Kidney epithelial cell (primary cell): ENCODE measurements around the gene OR5AC2. TPM values are rescaled to one million over a fixed set of nuclear protein-coding genes. Genes with fewer than 3 reads are reported as not detected.

Experiments used
- DNase-seq: peaks from one replicate; pipeline ENCODE4 v3.0.0-alpha.2; 2010; ENCODE audit warnings: low read depth
- H3K27me3 ChIP-seq: 2 replicates; pipeline ENCODE4 v1.6.0; 2011; ENCODE audit warnings: low read length; ENCODE audit not compliant: control insufficient read depth, insufficient read depth
- H3K36me3 ChIP-seq: 2 replicates; pipeline ENCODE4 v1.5.1; 2011; ENCODE audit warnings: low read length; ENCODE audit not compliant: control insufficient read depth, insufficient read depth
- H3K4me3 ChIP-seq: 2 replicates; pipeline ENCODE4 v1.5.1; 2011; ENCODE audit warnings: low read depth, mild to moderate bottlenecking, control low read depth, low read length
- CTCF ChIP-seq: IDR thresholded peaks from 2 replicates; pipeline ENCODE4 v1.5.1; 2011; ENCODE audit warnings: mild to moderate bottlenecking, moderate library complexity, low read length, control low read depth, inconsistent platforms; ENCODE audit not compliant: insufficient read depth, poor library complexity, severe bottlenecking
- total RNA-seq: library from RNA; depleted of rRNA; stranded (reverse); fragments of >200 nt; gene quantifications from 2 replicates; pipeline ENCODE4 v1.2.3, GENCODE V29; 2015

The OR5AC2 gene
- total RNA-seq: not detected in 2 replicates

- no peaks in the 10 kb centered on the region for H3K36me3 ChIP-seq
- H3K4me3 ChIP-seq: no peak within 1 kb of the TSS
- no peaks in the 10 kb centered on the region for H3K27me3 ChIP-seq
- TF ChIP-seq CTCF: no peak
- no peak for DNase-seq
Measured at GRCh38 chr3:98086873-98087272, at the start of gene OR5AC2. Gene OR5AC2, plus strand, starts transcription at chr3:98087173. Its CDS starts 0 bp downstream, at chr3:98087173.

GRCh38 chr3:98038286-98038685 is 48.7 kb upstream of the OR5AC2 start:
- no peaks in the 10 kb centered on the region for H3K36me3 ChIP-seq
- no peak for TF ChIP-seq CTCF
- no peak for DNase-seq
- no peaks in the 10 kb centered on the region for H3K27me3 ChIP-seq
- H3K4me3 ChIP-seq: no peak overlapping the region

- H3K36me3 ChIP-seq: no peaks in the 10 kb centered on the region
- H3K27me3 ChIP-seq: no peaks in the 10 kb centered on the region
- H3K4me3 ChIP-seq: no peak overlapping the region
- no peak for TF ChIP-seq CTCF
- DNase-seq: no peak
Measured at GRCh38 chr3:98038876-98039275, 48.1 kb upstream of the OR5AC2 start.

- peak; percentile 76 for TF ChIP-seq CTCF
- H3K27me3 ChIP-seq: no peaks in the 10 kb centered on the region
- H3K4me3 ChIP-seq: peak overlapping the region; percentile 10
- H3K36me3 ChIP-seq: no peaks in the 10 kb centered on the region
- peak; percentile 48 for DNase-seq
Measured at GRCh38 chr3:98039322-98040024, 47.5 kb upstream of the OR5AC2 start.

GRCh38 chr3:98041350-98041749 is 45.6 kb upstream of the OR5AC2 start:
- no peak for TF ChIP-seq CTCF
- Histone ChIP-seq H3K27me3 (no peaks in the 10 kb centered on the region), H3K4me3 (no peak overlapping the region), H3K36me3 (no peaks in the 10 kb centered on the region)
- DNase-seq: no peak

GRCh38 chr3:98048586-98048985 is 38.4 kb upstream of the OR5AC2 start:
- DNase-seq: no peak
- no peak for TF ChIP-seq CTCF
- no peak overlapping the region for H3K4me3 ChIP-seq
- no peaks in the 10 kb centered on the region for H3K36me3 ChIP-seq
- no peaks in the 10 kb centered on the region for H3K27me3 ChIP-seq
